HG02981 (cell line): ENCODE measurements around the gene CCL11.
"Not testable (repeated sequence)": the region's sequence is repeated elsewhere in the genome, so short reads cannot be mapped to it uniquely, and the experiment has no call there.

Experiments used
- ATAC-seq: cut with Tn5 transposase; IDR thresholded peaks from one replicate; pipeline ENCODE4 v1.9.1; 2021; ENCODE audit warnings: mild to moderate bottlenecking, moderate library complexity; ENCODE audit not compliant: unreplicated experiment

The CCL11 gene

DNA sequence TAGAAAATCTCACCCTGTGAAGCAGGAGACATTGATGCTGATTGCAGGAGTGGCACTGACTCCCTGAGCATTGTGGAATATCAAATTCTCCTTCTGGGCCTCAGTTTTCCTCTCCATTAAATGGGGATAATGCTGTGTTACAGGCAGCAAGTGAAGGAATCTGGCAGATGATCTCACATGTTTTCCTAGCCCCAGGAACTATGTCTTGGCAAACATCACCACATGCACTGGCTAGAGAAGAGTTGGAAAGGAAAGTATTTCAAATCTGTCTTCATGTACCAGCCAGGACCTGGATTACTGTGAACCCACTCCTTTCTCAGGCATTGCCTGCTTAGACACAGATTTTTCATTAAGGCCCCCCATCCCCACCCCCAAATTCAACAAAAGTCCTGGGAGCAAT lies 20.1 kb downstream of the CCL11 start:
- ATAC-seq = no peak

GRCh38 chr17:34306466-34306865 lies 20.9 kb downstream of the CCL11 start:
- ATAC-seq = no peak

DNA sequence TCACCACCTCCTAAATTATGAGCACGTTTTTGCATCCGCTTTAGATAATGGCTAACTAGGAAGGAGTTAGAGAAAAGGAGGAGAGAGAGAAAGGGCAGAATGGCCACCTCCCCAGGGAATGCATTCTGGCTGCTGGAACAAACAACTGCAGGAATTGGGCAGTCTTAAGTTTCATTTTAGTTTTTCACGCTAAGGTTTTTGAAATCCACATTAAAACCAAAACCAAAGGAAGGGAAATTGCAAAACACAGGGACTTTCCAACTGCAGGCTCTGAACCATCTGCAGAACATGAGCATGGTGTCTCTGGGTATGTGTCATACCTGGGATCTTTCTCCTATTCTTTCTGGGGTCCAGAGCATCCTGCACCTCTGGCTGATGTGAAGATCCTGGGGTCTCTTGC lies 21.6 kb downstream of the CCL11 start:
- no peak for ATAC-seq

DNA sequence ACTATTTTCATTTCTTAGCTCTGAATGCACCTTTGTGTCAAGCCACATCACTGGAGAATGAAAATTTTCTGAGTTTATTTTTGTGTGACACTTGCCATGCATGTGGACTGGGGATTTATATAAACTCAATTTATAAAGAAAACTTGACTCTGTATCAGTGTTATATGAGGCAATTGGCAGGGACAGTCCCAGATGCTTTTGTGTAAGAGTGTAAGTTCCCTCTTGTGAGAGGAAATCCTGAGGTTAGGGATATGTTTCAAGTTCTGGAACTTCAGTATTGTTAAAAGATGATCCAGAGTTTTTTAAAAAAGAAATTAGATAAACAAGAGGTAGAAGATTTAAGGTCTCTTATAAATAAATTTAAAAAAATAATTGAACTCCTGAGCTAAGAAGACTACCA lies 22.8 kb downstream of the CCL11 start:
- no peak for ATAC-seq

DNA sequence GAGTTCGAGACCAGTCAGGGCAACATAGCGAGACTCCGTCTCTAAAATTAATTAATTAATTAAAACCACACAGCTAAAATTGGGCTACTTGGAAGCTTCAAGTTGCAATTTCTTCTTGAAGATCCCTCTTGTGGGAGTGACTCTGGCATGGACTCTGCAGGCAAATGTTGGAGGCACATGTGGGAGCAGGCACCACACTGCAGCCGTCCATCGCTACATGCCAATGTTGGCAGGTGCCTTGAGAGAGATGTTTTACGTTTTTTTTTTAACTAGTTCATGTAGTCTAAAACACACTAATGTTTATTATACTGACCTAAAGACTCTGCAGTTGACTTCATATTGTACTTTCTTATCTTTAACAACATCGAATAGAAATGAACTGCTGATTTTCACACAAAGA lies 25.7 kb downstream of the CCL11 start:
- ATAC-seq = no peak

GRCh38 chr17:34312080-34312479 lies 26.5 kb downstream of the CCL11 start:
- ATAC-seq = no peak

DNA sequence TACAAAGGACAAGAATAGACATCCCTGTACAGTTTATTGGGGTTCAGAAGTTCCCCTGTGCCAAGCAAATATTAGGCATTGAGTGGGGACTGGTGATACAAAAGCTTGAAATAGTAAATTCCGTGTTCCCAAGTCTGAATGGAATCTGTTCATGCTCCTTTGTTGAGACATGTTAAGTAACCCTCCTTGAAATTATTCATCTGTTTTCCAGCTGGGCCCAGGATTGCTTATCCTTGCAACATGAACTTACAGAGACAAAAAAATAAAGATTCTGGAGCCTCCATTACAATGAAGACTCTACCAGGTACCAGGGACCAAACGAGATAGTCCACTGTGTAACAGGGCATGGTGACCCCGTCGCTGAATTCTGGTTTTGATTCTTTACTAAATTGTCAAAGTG lies 27.6 kb downstream of the CCL11 start:
- no peak for ATAC-seq

DNA sequence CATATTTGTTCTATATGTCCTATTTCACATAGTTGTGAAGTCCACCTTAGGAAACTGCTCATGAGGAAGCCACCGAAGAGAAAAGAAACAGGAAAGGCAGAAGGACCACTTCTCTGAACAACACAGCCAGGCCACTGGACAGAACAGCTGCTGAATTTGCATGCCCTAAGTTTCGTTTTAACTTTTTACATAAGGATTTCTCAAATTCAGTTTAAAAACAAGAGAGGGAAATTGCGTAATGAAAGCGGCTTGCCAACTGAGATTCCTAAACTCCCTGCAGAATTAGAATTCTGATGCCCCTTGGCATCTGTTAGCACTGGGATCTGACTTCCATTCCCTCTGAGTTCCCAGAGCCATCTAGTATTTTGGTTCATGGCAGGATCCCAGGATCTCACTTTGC lies 28.7 kb downstream of the CCL11 start:
- ATAC-seq = no peak

DNA sequence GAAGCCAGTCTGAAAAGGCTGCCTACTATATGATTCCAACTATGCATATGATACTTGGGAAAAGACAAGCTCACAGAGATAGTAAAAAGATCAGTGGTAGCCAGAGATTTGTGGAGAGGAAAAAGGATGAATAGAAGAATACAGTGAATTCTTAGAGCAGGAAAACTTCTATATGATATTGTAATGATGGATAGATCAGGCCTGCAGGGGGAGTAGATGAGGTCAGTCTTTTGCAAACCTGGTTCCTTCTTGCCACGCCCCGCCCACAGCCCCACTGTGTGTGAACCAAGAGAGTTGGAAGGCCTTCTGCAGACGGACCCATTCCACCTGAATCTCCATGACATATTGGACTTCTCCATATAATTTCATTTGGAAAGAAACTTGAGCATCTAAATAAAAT lies 32.9 kb downstream of the CCL11 start:
- ATAC-seq = no peak

DNA sequence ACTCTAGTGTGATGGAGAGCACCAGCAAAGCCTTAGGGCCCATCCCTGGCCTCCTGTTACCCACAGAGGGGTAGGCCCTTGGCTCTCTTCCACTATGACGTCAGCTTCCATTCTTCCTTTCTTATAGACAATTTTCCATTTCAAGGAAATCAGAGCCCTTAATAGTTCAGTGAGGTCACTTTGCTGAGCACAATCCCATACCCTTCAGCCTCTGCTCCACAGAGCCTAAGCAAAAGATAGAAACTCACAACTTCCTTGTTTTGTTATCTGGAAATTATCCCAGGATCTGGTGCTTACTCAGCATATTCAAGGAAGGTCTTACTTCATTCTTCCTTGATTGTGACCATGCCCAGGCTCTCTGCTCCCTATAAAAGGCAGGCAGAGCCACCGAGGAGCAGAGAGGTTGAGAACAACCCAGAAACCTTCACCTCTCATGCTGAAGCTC lies 33.5 kb downstream of the CCL11 start, which contains the start of gene CCL8:
TSS of gene CCL8 (plus strand) at position 397 of the 445 bp plus-strand sequence. CDS start 67 bp downstream, outside the sequence.
- no peak for ATAC-seq

GRCh38 chr17:34321964-34322363 lies 36.4 kb downstream of the CCL11 start:
- no peak for ATAC-seq

DNA sequence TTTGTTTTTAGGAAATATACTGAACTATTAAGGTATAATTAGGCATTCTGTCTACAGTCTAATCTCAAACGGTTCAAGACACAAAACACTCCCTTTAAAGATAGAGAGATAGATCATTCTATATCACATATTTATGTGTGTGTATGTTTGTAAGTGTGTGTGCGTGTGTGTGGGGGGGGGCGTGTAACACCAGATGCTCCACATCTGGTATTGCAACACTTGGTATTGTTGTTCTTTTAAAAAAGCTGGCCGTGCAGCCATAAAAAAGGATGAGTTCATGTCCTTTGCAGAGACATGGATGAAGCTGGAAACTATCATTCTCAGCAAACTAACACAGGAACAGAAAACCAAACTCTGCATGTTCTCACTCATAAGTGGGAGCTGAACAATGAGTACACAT lies 42.0 kb downstream of the CCL11 start:
- ATAC-seq = not testable (repeated sequence)

DNA sequence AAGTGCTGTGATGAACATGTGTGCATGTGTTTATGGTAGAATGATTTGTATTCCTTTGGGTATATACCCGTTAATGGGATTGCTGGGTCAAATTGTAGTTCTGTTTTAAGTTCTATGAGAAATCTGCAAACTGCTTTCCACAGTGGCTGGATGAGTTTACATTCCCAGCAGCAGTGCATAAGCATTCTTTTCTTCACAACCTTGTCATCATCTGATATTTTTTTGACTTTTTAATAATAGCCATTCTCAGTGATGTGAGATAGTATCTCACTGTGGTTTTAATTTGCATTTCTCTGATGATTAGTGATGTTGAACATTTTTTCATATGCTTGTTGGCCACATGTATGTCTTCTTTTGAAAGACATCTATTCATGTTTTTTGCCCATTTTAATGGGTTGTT lies 52.2 kb downstream of the CCL11 start:
- no peak for ATAC-seq
